ENCODE measurements around the gene EIF4G1. TPM values are rescaled to one million over a fixed set of nuclear protein-coding genes. Genes with fewer than 3 reads are reported as not detected.

The EIF4G1 gene
- total and polyA plus RNA-seq, 2 experiments from 2014 or later: 166 to 275 TPM

GRCh38 chr3:184358124-184358767 is 43.8 kb downstream of the EIF4G1 start:
- Histone ChIP-seq H3K27me3 (no peaks in the 10 kb centered on the region), H3K4me3 (no peak overlapping the region), H3K9me3 (ENCODE audit: low read depth) (no peaks in the 10 kb centered on the region), H3K36me3 (peaks cover 10% of the 10 kb centered on the region), H3K4me1 (ENCODE audit: low read depth) (peaks cover 9% of the 10 kb centered on the region), H3K27ac (no peak overlapping the region)
- DNase-seq (ENCODE audit: low read depth in 1 of 2, low spot score in 1 of 2): no peak
- no peak for TF ChIP-seq CTCF (IDR thresholded peaks at IDR 0.05; ENCODE audit: low read depth, low read length)

GRCh38 chr3:184358921-184359350 is 44.5 kb downstream of the EIF4G1 start:
- DNase-seq (ENCODE audit: low read depth in 1 of 2, low spot score in 1 of 2): no peak
- no peaks in the 10 kb centered on the region for H3K9me3 ChIP-seq (ENCODE audit: low read depth)
- TF ChIP-seq CTCF (IDR thresholded peaks at IDR 0.05; ENCODE audit: low read depth, low read length): no peak
- no peak overlapping the region for H3K4me3 ChIP-seq
- no peaks in the 10 kb centered on the region for H3K27me3 ChIP-seq
- peaks cover 11% of the 10 kb centered on the region for H3K4me1 ChIP-seq (ENCODE audit: low read depth)
- H3K27ac ChIP-seq: no peak overlapping the region
- H3K36me3 ChIP-seq: peaks cover 10% of the 10 kb centered on the region

- Histone ChIP-seq H3K27ac (no peak overlapping the region), H3K36me3 (peaks cover 10% of the 10 kb centered on the region), H3K9me3 (ENCODE audit: low read depth) (no peaks in the 10 kb centered on the region), H3K4me3 (no peak overlapping the region), H3K4me1 (ENCODE audit: low read depth) (peaks cover 14% of the 10 kb centered on the region), H3K27me3 (no peaks in the 10 kb centered on the region)
- no peak for TF ChIP-seq CTCF (IDR thresholded peaks at IDR 0.05; ENCODE audit: low read depth, low read length)
- no peak for DNase-seq (ENCODE audit: low read depth in 1 of 2, low spot score in 1 of 2)
Measured at GRCh38 chr3:184359610-184360009, 45.2 kb downstream of the EIF4G1 start.

- TF ChIP-seq CTCF (IDR thresholded peaks at IDR 0.05; ENCODE audit: low read depth, low read length): no peak
- Histone ChIP-seq H3K36me3 (peaks cover 10% of the 10 kb centered on the region), H3K4me3 (peak overlapping the region; percentile 69), H3K27ac (no peak overlapping the region), H3K27me3 (no peaks in the 10 kb centered on the region), H3K9me3 (ENCODE audit: low read depth) (no peaks in the 10 kb centered on the region), H3K4me1 (ENCODE audit: low read depth) (peaks cover 14% of the 10 kb centered on the region)
- DNase-seq (ENCODE audit: low read depth in 1 of 2, low spot score in 1 of 2): no peak
Measured at GRCh38 chr3:184360070-184360928, 45.9 kb downstream of the EIF4G1 start.

GRCh38 chr3:184360929-184361531 is 46.6 kb downstream of the EIF4G1 start:
- peaks cover 14% of the 10 kb centered on the region for H3K4me1 ChIP-seq (ENCODE audit: low read depth)
- peak overlapping the region; percentile 69 for H3K4me3 ChIP-seq
- DNase-seq (ENCODE audit: low read depth in 1 of 2, low spot score in 1 of 2): no peak
- no peaks in the 10 kb centered on the region for H3K9me3 ChIP-seq (ENCODE audit: low read depth)
- peaks cover 10% of the 10 kb centered on the region for H3K36me3 ChIP-seq
- TF ChIP-seq CTCF (IDR thresholded peaks at IDR 0.05; ENCODE audit: low read depth, low read length): no peak
- no peak overlapping the region for H3K27ac ChIP-seq
- H3K27me3 ChIP-seq: no peaks in the 10 kb centered on the region
